HG03521 (cell line): Measurements from ENCODE around the gene KRT5.

Experiments
- ATAC-seq: cut with Tn5 transposase; IDR thresholded peaks from one replicate; pipeline ENCODE4 v1.9.1; 2021; ENCODE audit warnings: mild to moderate bottlenecking, moderate library complexity; ENCODE audit not compliant: unreplicated experiment

The KRT5 gene

DNA sequence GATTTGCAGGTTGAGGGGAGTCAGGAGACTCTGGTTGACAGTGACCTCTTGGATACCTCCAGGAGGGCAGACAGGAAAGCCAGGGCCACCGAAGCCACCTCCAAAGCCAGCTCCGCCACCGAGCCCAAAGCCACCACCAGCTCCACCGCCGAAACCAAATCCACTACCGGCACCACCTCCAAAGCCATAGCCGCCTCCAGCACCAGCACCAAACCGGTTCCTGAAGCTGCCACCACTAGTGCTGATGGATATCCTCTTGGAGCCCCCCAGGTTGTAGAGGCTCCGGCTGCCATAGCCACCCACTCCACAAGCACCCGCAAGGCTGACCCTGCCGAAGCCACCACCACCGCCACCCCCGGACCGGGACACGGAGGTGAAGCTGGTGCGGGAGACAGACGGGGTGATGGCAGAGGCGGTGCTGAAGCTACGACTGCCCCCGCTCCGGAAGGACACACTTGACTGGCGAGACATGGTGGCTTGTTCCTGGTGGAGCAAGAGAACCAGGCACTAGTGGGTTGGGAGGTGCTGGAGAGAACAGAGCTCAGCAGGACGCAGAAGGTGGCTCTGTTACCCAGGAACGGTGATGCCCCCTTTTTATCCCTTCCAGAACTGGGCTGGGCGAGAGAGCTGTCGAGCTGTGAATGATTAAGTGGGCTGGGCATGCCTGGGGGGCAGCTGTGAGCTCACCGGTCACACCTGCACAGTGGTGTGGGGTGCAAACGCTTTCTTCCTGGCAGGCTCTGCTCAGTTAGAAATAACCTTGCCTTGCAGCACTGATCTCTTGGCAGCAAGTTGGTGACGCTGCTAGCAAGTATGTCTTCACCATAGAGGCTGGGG is at the start of gene KRT5:
Gene KRT5 (minus strand): TSS at position 569 of the 837 bp plus-strand sequence. CDS start 98 bp downstream, at position 471.
- no peak for ATAC-seq

DNA sequence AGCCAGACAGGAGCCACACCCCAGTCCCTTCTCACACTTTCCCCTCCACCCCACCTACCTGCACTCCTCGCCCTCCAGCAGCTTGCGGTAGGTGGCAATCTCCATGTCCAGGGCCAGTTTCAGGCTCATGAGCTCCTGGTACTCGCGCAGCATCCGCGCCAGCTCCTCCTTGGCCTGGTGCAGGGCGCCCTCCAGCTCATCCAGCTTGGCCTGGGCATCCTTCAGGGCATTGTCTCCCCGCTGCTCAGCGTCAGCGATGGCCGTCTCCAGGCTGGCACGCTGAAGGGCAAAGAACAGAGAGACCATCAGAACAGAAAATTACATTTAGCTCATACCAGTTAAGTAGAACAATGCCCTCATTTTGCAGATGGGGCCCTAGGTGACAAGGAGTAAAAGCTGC is 47.9 kb upstream of the KRT5 start:
- no peak for ATAC-seq

- ATAC-seq, result no peak
These were observed 46.7 kb upstream of the KRT5 start for GRCh38 chr12:52566847-52567291.

DNA sequence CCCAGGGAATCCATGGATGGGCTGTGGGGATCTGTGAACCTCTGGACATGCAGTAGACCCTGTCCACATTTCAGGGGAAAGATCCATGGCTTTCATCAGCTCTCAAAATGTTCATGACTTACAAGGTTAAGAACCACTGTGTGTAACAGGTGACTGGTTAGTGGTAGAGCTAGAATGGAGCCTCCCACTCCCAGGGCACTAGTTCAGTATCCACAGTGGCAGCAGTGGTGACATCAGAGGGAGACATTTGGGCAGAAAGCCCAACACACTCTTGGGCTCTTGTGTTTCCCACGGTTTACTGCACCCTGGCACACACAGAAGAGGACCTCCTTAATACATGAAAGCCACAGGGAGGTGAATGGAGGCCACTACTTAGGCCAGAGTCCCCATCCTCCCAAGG is 44.4 kb upstream of the KRT5 start:
- no peak for ATAC-seq

GRCh38 chr12:52561880-52562449 is 41.8 kb upstream of the KRT5 start:
- ATAC-seq, result no peak

DNA sequence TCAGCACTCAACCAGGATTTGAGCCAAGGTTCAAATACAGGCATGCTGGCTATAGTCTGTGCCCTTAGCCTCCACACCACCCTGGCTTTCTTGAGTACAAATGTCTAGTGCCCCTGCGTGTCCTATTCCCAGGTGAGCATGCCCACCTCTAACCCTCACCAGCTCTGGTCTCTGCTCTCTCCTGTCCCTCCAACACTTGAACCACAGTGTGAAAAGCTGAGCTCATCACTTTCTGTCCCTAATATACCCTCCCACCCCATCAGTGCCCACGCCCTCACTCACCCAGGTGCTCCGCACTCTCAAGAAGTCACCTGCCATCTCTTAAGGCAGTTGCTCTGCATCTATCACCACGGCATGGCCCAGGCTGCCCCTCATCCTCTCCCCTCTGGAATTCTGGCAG is 39.8 kb upstream of the KRT5 start:
- no peak for ATAC-seq

GRCh38 chr12:52558781-52559445 is 38.7 kb upstream of the KRT5 start:
- no peak for ATAC-seq

DNA sequence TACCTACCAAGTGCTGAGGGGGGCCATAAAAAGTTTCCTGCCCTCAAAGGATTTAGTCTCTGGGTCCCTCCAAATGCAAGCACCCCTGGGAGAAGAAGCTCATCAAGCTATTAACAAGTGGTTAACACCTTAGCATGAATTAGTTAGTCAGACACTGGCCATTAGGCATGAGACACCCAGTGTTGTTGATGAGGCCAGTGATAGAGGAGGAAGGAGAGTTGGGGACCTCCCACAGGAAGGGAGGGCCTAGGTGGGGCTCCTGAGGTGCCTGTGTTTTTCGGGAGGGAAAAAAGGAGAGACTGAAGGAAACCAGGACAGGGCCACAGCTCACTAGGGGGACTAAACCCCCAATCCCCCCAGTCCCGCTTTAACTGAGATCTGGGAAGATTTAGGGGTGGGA is 37.3 kb upstream of the KRT5 start:
- no peak for ATAC-seq

DNA sequence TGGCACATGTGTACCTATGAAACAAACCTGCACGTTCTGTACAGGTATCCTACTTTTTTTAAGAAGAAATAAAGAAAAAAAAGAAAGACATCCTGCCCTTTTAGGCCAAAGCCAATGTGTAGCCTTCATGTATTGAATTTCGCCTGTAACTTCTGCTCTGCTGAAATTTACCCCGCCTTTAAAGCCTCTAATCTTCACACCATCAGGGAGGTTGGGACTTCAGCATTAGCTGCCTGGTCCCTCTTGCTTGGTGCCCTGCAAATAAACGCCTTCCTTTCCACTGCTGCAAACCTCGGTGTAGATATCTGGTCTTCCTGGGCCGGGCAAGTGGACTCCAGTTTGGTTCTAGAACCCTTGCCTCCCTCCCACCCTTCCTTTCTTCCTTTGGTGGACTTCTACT is 35.4 kb upstream of the KRT5 start:
- no peak for ATAC-seq

- no peak for ATAC-seq
These were observed 32.5 kb upstream of the KRT5 start, which contains the start of gene KRT71 for GRCh38 chr12:52552681-52553195. Gene KRT71, minus strand, starts transcription at chr12:52553145. Its CDS starts 68 bp downstream, at chr12:52553077.

GRCh38 chr12:52552055-52552454 is 31.9 kb upstream of the KRT5 start:
- no peak for ATAC-seq

DNA sequence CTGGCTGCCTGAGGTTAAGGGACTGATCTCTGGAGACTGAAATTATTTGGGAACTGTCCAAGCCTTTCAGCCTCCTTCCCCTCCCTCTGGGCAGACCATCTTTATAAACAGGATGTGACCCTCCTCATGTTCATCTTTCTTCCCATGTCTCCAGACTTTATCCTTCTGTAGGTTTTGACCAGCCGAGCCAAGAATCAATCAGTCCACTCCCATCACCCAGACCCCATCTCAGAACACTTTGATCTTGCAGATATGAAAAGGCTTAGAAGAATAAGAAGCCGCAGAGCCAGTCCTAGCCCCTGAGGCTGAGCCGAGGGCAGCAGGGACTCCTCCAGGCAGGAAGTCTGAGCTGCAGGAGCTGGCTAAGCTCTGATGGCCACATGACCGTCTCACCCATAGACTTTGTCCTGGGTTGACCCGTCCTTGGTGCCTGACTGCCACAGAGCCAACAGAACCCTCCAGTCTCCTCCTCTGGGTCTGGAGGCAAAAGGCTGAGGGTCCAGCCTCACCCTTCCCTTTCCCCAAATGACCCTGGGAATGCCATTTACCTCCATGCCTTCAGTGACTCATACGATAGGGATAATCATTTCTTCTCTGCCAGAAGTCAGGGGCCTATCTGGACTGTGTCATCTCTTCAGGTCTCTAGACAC is 31.1 kb upstream of the KRT5 start:
- no peak for ATAC-seq

- no peak for ATAC-seq
These were observed 25.9 kb upstream of the KRT5 start for GRCh38 chr12:52546126-52546525.

GRCh38 chr12:52543985-52544883 is 24.0 kb upstream of the KRT5 start:
- ATAC-seq, result no peak

GRCh38 chr12:52542785-52543318 is 22.7 kb upstream of the KRT5 start:
- ATAC-seq, result no peak

DNA sequence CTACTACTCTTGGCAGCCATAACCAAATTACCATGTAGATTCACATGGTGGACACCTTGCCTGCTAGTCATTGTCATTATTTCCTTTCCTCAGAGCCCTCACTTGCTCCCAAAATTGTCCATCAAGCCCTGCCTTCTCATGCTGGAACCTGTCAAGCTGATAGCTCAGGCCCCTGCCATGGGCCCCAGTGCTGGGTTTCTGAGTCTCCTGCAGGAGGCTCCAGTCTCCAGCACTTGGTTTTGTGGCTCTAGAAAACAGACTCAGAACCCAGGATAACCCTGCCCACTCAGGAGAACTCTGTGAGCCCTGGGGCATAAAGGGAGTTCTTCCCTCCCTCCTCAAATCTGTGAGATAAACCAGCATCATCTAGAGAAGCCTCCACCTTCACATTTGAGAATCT is 22.0 kb upstream of the KRT5 start:
- no peak for ATAC-seq

DNA sequence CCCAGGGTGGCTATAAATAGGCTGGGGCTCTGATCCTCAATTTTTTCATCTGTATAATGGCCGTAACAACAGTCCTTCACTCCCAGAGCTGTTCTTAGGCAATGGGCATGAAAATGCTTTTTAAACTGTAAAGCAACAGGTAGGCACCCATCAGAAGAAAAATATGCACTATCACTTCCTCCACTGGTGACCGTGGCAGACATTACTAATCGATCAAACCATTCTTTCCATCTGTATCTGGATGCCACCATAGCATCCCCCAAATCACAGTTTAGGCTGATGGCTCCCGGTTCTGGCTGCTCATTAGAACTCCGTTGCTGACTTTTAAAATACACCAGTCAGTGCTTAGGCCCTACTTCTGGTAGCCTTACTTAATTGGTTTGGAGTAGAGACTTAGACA is 21.5 kb upstream of the KRT5 start:
- ATAC-seq, result no peak

DNA sequence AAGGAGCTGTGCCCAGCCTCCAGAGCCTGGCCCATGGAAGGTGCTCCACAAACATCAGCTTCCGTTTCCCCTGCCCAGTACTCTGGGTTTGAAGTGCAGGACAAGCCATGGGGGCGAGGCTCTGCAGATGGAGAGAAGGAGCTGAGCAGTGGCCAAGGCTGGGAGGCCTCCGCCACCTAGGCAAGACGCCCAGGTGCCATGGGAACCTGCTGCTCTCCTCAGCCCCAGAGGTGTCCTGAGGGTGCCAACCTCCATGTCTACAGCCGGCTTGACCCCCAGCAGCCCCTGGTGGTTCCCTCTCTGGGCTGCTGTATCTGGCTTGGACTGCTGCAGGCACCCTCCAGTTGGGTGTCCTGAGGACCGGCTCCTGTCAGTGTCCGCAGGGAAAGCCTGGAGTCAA is 20.3 kb upstream of the KRT5 start:
- ATAC-seq, result no peak

- ATAC-seq, result no peak
These were observed 19.6 kb upstream of the KRT5 start for GRCh38 chr12:52539821-52540173.
